ENCODE results near the gene ELL.
A peak's percentile ranks its signal among the peaks of the same experiment; 100 is the strongest.

Gene ELL

DNA sequence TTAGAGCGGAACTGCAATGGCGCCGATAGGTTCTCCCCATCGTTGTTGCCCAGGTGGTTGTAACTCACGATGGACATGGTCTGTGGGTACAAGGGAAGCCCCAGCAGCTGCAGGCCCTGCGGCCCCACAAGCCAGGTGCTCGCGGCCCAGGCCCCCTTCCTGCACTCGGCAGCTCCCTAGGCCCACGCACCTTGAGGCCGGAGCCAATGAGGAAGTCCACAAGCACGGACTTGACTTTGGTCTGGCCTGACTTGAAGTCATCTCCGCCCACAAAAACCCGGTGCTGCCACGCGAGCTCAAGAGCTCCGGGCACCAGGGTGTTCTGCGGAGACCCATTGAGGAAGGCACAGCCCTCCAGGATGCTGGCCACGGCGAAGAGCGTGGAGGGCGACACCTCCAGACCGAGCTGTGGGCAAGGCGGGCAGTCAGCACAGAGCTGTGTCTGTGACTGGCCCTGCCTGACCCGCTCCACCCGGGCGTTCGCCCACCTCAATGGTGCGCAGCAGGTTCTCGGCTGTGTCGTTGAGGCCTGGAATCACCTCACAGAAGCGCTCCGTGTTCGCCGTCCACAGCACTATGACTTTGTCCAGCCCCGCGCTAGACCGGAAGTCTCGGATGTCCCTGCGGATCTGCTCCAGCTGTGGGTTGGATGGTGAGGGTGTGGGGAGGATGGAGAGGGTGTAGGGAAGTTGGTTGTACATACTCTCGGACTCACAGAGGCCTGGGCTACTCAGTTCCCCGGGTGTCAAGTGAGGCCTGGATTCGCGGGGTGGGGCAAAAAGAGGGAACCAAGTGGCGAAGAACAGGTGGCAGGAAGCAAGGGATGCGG lies 85.8 kb downstream of the ELL start:
- no peak for DNase-seq (ENCODE audit: low read depth in 2 of 2, low spot score in 1 of 2)

- no peak for DNase-seq (ENCODE audit: low read depth in 2 of 2, low spot score in 1 of 2)
Measured at GRCh38 chr19:18435178-18435841, 86.6 kb downstream of the ELL start.

GRCh38 chr19:18434411-18435175 lies 87.3 kb downstream of the ELL start:
- DNase-seq (ENCODE audit: low read depth in 2 of 2, low spot score in 1 of 2): no peak

DNA sequence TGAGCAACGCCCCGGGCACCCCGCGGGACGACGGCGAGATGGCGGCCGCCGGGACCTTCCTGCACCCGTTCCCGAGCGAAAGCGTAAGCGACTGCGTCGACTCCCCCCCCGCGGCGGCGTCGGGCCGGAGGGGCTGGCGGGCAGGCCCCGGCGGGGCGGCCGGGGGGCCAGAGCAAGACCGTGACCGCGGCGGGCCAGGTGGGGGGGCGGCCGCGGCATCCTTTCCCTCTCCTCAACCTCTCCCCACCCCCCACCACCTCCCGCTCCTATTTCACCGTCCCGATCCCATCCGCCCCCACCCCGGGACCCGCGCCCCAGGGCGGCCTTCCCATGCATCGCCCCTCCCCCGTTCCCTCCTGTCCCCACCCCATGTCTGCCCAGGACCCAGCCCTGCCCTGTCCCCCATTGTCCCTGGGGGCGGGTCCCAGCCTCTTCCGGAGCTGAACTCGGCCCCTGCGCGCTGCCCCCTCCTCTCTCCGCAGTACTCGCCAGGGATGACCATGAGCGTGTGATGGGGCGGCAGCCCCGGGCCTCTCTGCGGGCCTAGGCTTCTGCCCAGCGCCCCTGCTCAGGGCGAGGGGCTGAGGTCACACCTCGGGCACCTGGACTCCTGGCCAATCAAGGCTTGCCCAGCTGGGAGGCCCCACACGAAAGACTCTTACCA lies 88.0 kb downstream of the ELL start:
- DNase-seq (ENCODE audit: low read depth in 2 of 2, low spot score in 1 of 2): no peak

- DNase-seq (ENCODE audit: low read depth in 2 of 2, low spot score in 1 of 2): no peak
Measured at GRCh38 chr19:18433015-18433691, 88.7 kb downstream of the ELL start.

- no peak for DNase-seq (ENCODE audit: low read depth in 2 of 2, low spot score in 1 of 2)
Measured at GRCh38 chr19:18432275-18433014, 89.4 kb downstream of the ELL start.

DNA sequence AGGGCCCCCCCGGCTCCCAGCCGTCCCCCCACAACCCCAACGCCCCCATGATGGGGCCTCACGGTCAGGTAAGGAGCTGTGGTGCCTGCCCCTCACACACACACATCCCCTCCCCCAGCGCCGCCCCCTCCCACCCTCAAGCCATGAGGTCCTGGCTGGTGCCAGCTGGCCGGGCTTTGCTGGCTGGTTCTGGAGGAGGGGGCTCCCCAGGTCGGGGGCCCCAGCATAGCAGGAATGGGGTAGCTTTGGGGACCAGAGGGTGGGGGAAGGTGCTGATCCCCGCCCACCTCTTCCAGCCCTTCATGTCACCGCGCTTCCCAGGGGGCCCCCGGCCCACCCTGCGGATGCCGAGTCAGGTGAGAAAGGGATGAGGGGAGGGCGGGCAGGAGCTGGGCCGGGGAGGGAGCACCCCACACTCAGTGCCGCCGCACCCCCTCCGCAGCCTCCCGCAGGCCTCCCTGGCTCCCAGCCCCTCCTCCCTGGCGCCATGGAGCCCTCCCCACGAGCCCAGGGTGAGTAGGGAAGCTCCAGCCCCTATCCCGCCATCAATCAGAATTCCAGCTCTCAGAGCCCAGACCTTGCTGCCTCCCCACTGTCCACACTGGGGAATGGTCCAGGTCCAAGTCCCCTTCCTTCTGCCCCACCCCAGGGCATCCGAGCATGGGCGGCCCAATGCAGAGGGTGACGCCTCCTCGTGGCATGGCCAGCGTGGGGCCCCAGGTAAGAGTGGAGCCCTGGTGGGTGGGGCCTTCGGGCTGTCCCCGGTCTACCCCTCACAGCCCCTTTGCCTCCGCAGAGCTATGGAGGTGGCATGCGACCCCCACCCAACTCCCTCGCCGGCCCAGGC lies 90.3 kb downstream of the ELL start:
- DNase-seq (ENCODE audit: low read depth in 2 of 2, low spot score in 1 of 2): no peak

- DNase-seq (ENCODE audit: low read depth in 2 of 2, low spot score in 1 of 2): no peak
Measured at GRCh38 chr19:18430417-18431144, 91.3 kb downstream of the ELL start.

GRCh38 chr19:18429717-18430416 lies 92.0 kb downstream of the ELL start:
- DNase-seq (ENCODE audit: low read depth in 2 of 2, low spot score in 1 of 2): no peak

GRCh38 chr19:18428787-18429674 lies 92.8 kb downstream of the ELL start:
- DNase-seq (ENCODE audit: low read depth in 2 of 2, low spot score in 1 of 2): peak; percentile 61 to 73

- no peak for DNase-seq (ENCODE audit: low read depth in 2 of 2, low spot score in 1 of 2)
Measured at GRCh38 chr19:18428173-18428786, 93.6 kb downstream of the ELL start.

DNA sequence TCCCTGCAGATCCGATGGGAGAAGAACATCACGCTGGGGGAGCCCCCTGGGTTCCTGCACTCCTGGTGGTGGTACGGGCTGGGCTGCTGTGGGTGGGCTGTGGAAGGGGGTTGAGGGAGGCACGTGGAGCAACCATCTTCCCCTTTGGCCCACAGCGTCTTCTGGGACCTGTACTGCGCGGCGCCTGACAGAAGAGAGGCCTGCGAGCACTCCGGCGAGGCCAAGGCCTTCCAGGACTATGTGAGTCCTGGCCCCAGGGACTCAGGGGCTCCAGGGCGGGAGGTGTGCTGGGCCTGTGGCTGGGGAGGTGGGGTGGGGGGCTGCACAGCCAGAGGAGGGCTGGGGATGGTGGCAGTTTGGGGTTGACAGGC lies 94.1 kb downstream of the ELL start:
- DNase-seq (ENCODE audit: low read depth in 2 of 2, low spot score in 1 of 2): no peak

GRCh38 chr19:18427080-18427742 lies 94.7 kb downstream of the ELL start:
- no peak for DNase-seq (ENCODE audit: low read depth in 2 of 2, low spot score in 1 of 2)

GRCh38 chr19:18426416-18426767 lies 95.5 kb downstream of the ELL start:
- no peak for DNase-seq (ENCODE audit: low read depth in 2 of 2, low spot score in 1 of 2)

DNA sequence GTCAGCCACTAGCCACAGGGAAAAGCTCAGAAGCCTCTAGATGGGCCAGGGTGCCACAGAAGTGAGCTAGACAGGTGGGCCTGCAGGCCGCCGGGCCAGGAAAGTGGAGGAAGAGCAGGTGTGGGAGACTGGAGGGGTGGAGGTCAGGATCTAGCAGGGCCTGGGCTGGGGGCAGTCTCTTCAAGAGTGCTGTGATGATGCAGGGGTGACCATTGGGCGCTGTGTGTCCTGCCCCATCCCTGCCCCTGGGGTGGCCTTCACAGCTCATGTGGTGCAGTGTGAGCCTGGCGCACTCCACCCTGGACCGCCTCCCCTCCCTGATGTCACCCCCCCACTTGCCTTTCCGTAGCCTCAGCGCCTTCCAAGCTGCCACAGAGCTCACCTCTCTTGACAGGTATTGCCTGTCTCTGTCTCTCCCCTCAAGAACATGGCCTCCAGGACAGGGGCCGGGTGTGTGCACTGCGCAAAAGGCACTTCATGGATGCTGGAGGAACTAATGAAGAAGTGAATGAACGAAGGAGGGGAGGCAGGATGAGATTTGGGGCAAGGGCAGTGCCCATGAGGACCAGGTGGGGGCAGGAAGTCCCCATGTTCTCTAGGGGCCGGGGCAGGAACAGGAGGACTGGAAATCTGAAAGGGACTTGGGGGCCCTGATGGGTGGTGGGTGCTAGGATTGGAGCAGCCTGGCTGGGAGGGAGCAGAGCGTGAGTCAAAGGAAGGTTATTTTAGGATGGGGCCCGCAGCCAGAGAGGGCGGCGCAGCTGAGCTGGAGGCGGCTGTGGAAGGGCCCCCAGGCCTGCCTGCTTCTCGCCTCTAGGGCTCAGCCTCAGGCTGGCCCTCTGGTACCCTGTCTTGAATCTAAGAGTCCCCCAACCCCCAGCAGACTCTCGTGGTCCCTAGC lies 96.1 kb downstream of the ELL start:
- no peak for DNase-seq (ENCODE audit: low read depth in 2 of 2, low spot score in 1 of 2)

All from stimulated activated CD8-positive, alpha-beta memory T cell treated with anti-CD3 and anti-CD28 coated beads, Interleukin-4, amount 100 ng/mL, for 1 hour (primary cell).